GM18498 (cell line): Measurements from ENCODE around the gene TBC1D2B.
"Not testable (repeated sequence)": the region's sequence is repeated elsewhere in the genome, so short reads cannot be mapped to it uniquely, and the experiment has no call there.

Experiments used
- ATAC-seq: cut with Tn5 transposase; IDR thresholded peaks from one replicate; pipeline ENCODE4 v1.9.1; 2021; ENCODE audit warnings: mild to moderate bottlenecking, moderate library complexity; ENCODE audit not compliant: unreplicated experiment

The TBC1D2B gene

DNA sequence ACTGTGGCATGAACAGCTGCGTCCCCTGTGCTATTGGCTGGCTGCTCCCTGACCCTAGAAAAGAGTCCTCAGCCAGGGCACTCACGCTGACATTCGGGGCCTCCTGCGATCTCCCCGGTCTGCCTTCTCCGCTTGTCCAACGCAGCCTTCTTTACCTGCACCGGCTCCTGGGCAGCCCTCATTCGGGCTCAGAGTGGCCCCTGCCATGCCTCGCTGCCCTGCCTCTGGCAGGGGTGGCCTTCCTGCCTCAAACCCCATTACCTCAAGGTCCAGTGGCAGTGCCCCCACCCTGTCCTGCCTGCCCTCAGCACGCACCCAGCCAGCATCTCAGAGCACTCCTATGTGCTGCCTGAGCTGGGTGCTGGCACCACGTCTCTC, 86.5 kb downstream of the TBC1D2B start:
- no peak for ATAC-seq

DNA sequence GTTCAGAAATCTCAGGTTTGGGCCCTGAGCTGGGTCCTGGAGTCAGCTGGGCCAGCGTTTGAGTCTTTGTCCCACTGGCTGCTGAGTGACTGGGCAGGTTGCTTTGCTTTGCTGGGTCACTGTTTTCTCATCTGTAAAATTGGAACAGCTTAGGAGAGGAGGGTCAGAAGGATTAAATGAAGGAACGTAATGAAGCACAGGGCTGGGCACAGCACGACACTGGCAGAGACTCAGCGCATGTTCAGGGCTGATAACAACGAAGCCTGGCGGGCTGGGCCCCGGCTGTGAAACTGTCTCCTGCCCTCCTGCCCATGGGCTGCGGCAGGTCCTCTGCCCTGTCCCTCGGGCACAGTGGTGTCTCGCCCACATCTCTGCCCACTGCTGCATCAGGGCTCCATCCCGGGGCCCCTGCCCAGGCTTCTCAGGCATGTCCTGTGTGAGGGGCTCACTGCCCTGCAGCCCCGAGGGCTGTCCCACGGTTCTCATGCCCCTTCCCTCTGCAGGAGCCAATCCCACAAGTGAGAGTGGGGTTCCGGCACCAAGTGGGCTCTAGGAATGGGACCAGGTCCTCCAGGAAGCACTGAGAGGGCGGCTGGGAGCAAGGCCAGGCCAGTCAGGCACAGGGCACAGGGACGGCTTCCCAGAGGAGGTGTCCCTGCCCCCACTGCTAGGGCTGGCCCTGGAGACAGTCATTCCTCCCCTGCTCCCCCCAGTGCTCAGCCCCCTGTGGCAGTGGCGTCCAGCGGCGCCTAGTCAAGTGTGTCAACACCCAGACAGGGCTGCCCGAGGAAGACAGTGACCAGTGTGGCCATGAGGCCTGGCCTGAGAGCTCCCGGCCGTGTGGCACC, 88.0 kb downstream of the TBC1D2B start:
- ATAC-seq = no peak

DNA sequence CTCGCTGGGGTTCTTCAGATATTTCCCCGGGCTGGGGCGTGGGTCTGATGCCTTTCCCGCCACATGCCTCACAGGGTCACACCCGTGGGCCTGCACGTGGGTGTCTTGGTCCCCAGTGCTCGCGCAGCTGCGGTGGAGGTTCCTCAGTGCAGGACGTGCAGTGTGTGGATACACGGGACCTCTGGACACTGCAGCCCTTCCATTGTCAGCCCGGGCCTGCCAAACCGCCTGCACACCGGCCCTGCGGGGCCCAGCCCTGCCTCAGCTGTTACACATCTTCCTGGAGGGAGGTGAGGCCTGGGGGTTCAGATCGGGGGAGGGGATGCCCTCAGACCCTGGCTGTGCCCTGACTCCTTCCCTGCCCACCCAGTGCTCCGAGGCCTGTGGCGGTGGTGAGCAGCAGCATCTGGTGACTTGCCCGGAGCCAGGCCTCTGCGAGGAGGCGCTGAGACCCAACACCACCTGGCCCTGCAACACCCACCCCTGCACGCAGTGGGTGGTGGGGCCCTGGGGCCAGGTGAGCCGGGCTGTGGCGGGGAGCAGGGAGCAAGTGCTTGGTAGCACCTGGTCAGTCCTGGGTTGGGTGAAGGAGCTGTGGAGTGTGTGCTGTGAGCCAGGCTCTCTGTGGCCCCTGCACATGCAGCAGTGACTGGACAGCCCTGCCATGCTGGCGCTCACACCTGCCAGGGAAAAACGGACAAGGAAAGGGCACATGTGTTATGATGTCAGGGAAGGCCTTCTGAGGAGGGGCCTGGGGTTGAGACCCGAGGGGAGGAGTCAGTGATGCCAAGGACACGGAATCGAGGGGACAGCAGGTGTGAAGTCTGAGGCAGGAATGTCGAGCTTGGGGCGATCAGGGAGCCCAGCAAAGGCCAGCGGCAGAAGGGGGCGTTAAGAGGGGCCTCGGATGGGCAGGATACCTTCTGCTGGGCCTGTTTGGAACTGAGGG, 88.9 kb downstream of the TBC1D2B start:
- no peak for ATAC-seq

DNA sequence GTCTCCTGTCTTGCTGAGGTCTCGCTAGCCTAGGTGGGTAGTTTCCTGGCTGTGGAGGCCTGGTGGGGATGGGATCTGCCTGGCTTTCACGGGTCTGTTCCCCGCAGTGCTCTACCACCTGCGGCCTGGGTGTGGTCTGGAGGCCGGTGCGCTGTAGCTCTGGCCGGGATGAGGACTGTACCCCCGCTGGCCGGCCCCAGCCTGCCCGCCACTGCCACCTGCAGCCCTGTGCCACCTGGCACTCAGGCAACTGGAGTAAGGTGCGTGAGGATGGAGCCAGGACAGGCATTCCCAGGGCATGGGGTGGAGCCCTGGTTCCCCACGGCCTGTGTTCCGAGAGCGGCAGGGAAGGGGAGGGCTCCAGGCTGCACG, 89.8 kb downstream of the TBC1D2B start:
- not testable (repeated sequence) for ATAC-seq

DNA sequence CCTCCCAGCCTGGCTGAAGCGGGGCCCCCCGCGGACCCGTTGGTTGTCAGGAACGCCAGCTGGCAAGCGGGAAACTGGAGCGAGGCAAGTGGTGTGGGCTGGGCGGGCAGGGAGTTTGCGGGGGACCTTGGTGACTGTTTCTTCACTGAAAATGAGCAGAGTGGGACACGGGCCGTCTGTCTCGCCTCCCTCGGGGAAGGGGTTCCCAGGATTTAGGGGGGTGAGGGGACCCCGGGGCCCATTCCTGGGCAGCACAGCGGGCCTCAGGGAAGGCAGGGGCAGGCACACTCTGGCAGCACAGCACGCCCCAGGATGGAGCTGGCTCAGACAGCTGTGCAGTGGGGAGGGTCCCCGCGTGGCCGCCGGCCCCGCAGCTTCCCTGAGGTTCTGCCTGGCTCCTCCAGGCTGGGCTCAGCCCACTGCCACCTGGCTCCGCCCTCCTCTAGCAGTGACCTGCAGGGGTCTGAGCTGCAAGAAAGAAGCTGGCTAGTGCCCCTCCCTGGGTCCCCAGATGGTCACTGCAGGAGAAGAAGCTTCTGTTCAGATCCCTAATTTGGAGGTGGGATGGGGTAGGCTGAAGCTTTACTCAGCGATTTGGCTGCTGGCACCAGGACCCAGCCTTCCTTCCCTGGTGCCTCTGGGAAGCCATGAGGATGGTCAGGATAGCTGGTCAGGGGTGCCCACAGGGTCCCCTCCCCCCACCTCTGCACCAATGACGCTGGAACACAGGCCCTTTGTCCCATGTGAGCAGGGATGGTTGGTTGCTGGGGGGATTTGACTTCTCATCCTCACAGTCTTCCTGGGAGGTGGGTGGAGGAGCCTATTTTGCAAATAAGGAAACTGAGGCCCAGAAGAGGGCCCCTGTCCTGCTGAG, 90.4 kb downstream of the TBC1D2B start:
- no peak for ATAC-seq

DNA sequence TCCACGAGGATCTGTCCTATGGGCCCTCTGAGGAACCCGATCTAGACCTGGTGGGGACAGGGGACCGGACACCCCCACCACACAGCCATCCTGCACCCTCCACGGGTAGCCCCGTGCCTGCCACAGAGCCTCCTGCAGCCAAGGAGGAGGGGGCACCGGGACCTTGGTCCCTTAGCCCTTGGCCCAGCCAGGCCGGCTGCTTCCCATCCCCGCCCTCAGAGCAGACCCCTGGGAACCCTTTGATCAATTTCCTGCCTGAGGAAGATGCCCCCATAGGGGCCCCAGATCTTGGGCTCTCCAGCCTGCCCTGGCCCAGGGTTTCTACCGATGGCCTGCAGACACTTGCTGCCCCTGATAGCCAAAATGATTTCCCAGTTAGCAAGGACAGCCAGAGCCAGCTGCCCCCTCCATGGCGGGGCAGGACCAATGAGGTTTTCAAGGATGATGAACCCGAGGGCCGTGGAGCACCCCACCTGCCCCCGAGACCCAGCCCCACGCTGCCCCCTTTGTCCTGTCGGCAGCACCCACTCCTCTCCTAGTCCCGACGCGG, 91.5 kb downstream of the TBC1D2B start:
- no peak for ATAC-seq

DNA sequence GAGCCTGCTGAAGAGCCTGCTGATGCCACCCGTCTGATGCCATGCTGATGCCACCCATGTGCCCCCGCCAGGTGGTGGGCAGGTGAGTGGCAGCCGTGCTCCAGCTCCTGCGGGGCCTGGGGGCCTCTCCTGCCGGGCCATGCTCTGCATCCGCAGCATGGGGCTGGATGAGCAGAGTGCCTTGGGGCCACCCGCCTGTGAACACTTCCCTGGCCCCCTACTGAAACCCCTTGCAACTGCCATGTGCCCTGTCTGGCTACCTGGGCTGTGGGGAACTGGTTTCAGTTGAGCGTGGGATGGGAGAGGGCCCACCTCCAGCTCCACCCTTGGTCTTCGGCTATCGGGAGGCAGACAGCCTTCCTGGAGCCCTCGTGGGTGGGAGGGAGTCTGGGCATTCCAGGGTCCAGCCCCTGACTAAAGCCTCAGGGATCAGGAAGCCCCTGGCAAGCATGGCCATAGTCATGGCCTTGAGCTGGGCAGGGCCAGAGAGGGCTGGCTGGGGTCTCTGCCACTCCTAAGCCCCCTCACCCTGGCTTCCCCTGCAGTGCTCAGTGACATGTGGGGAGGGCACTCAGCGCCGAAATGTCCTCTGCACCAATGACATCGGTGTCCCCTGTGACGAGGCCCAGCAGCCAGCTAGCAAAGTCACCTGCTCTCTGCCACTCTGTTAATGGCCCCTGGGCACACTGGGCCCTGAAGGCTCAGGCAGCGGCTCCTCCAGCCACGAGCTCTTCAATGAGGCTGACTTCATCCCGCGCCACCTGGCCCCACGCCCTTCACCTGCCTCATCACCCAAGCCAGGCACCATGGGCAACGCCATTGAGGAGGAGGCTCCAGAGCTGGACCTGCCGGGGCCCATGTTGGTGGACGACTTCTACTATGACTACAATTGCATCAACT, 92.2 kb downstream of the TBC1D2B start:
- no peak for ATAC-seq

DNA sequence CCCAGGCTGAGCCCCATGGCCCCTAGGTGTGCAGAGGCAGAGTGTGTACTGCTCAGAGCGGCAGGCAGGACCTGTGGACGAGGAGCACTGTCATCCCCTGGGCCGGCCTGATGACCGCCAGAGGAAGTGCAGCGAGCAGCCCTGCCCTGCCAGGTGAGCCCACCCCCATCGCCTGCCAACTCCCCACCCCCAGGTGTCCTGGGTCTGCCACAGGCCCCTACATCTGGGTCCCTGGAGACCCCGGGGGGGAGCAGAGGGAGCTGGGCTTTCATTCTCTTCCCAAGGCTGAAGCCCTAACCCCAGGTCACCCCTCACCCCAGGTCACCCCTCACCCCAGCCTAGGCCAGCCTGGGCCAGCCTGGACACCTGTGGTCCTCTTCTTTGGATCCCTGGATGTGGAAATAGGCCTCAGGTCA, 93.1 kb downstream of the TBC1D2B start:
- no peak for ATAC-seq

DNA sequence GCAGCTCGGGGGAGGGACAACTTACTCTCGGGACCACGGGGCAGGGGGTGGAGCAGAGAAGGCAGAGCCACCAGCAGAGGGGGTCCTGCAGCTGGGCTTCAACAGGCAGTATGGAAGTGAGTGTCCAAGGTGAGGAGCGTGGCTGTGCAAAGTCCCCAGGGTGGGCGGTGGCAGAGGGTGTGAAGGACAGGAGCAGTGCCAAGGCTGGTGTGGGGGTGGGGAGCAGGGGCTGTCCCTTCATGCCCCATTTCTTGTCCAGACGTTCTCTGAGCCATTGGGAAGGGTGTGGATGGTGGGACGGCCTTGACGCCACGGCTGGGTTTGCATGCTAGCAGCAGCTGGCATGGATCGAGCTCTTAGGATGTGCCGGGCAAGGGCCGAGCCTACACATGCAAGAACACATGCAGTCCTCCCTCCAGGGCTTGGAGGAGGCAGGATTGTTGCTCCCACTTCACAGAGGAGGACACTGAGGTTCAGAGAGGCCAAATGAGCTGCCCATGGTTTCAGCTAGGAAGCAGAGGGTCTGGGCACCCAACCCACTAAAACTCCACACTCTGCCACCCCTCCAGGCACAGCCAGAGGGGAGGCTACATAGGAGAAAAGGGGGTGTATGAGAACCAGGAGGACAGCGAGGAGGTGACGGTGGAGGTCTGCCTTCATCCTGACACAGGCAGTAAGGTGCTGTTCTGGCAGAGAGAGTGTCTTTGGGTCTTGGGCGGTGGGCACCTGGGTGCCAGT, 93.6 kb downstream of the TBC1D2B start:
- ATAC-seq = no peak

DNA sequence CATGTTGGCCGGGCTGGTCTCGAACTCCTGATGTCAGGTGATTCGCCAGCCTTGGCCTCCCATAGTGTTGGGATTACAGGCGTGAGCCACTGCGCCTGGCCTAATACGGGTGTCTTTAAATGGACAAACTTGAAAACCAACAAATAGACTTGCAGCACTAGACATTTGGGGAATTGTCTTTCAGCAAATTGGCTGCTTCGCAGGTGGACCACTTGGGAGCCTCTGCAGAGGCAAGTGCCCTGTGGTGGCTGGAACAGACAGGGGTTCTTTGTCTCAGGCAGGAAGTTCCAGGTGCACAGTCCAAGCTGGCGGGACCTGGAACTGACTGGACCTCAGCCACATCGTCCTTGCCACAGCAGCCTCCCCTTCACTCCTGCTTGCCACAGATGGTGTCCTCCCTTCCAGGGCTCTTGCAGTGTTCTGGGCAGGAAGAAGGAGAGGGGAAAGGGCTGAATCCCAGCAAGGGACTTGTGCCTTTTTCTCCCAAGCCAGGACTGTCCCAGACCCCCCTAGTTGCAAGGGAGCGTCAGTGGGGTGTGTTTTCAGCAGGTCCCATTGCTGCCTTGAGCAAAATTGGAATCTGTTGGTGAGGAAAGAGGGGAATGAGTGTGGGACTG, 94.3 kb downstream of the TBC1D2B start:
- no peak for ATAC-seq

DNA sequence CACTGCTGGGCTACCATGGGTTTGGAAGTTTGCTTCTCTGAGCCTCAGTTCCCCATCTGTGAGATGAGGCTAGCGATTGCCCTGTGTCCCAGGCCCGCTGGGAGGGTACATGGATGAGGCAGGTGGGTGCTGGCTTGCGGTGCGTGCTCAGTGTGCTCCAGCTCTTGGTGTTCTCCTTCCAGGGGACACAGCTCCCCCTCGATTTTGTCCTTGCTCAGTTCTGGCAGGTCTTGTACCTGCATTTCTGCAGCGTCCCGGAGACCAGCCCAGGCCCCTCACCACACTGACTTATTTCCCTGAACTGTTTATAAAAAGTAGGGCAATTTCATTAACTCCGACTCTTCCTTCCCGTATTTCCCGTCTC, 95.4 kb downstream of the TBC1D2B start:
- no peak for ATAC-seq

DNA sequence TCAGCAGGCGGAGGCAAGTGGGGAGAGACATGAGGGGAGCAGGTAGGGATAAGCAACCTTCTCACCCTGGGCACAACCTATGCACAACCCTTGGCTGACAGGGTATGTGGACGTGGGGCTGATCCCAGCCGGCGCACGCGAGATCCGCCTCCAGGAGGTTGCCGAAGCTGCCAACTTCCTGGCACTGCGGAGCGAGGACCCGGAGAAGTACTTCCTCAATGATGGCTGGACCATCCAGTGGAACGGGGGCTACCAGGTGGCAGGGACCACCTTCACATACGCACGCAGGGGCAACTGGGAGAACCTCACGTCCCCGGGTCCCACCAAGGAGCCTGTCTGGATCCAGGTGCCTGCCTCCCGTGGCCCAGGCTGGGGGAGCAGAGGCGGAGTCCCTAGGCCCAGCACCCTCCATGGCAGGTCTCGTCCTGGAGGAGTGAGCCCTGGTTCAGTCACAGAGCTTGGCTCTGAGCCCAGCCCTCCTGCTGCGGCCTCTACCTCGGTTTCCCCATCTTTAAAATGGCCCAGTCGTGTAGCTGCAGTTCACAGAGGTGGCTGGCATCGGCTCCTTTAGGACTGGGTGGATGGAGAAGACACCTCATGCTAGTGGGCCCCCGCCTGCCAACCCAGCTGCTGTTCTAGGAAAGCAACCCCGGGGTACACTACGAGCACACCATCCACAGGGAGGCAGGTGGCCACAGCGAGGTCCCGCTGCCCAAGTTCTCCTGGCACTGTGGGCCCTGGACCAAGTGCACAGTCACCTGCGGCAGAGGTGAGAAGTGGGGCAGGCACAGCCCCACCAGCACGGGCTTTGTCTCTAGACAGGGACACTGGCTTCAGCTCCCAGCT, 96.0 kb downstream of the TBC1D2B start:
- no peak for ATAC-seq

DNA sequence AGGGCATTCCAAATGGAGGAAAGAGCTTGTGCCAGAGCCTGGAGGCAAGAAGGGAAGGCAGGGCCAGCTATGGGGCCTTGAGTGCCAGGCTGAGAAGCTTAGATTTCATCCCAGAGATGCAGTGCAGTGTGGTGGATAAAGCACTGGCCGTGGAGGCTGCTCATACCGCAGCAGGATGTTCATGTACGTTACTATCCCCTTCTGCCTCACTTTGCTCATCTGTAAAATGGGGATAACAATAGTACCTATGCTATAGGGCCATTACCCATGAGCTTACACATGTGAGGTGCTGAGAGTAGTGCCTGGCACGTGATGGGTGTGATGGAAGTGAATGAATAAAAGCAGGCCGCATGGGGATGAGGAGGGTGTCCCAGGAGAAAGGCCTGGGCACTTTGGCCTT, 96.8 kb downstream of the TBC1D2B start:
- not testable (repeated sequence) for ATAC-seq

DNA sequence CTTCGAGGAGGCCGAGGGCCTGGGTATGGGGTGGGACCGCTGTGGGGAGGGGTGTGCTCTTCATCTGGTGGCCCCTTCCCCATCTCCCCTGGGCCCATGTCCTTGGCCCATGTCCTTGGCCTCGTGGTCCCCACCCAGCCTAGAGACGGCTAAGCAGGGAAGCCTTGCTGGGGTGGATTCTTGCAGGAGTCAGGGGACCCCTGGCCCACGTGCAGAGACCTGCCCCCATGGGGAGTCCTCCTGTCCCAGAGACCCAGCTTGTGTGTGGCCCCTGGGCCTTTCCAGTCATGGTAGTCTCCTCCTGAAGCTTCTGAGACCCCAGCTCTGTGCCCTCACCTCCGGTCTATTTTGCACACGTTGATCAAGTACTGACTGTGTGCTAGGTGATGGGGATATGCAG, 97.4 kb downstream of the TBC1D2B start:
- ATAC-seq = no peak

DNA sequence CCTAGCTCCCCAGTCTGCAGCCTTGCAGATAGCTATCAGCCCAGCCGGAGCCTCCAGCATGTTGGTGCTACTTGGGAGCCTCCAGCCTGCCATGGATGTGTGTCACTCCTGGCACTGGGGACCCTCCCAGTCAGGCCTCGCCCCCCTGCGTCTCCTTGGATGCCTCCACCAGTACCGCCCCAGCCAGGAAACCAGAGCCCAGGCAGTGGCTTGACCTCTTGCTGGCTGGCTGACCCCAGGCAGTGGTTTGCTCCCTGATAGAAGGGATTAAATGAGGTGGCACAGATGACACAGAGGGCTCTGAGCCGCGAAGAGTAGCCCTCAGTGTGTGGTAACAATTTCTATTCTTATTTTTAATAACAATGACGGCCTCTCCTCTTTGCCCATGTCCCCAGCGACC, 98.4 kb downstream of the TBC1D2B start:
- not testable (repeated sequence) for ATAC-seq

DNA sequence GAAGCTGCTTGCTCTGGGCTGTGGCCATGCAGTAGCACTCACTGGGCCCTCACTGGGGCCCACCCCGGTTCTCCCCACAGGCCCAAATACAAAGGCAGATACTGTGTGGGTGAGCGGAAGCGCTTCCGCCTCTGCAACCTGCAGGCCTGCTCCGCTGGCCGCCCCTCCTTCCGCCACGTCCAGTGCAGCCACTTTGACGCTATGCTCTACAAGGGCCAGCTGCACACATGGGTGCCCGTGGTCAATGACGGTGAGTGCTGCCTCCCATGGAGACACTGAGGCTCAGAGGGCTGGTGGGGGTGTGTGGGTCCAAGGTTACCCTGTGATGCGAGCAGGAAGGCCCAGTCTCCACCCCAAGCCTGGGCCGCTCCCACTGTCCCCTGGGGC, 98.8 kb downstream of the TBC1D2B start:
- ATAC-seq = not testable (repeated sequence)

DNA sequence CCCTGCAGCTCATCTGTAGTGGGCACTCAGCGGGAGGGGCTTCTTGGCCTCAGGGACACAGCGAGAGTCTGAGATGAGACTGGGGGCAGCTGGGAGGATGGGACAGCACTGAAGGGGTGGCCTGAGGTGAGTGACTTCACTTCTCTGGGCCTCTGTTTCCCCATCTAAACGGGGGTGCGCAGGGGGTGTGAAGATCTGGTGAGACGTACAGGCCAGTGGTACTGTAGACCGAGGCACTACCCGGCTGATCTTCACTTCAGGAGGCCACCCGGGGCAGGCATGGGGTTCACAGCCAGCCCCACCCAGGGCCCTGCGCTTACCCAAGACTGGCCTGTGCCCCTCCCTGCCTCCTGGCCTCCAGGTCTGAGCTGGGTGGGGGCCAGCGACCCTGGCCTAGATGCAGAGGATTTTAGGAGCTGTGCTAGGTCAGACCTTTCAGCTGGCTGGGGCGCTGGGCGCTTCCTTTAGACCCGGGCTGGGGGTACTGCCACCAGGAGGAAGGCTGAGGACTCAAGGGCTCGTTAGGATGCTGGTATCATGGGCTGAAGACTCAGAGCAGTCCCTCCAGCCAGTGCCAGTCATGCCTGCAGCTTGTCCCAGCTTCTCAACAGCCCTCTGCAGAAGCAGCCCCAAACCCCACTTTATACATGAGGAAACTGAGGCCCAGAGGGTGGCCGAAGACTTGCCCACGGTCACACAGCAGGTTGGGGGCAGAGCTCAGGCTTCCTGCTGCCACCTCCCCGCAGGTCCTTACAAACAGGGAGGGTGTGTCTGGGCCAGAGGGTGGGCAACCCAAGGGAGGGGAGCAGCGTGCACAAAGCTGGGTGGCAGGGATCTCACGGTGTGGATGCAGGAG, 99.4 kb downstream of the TBC1D2B start:
- not testable (repeated sequence) for ATAC-seq
